Cardiac muscle cell (in vitro differentiated cells and primary cell): ENCODE data around the gene TK2. TPM values are rescaled to one million over a fixed set of nuclear protein-coding genes. Genes with fewer than 3 reads are reported as not detected.
A peak's percentile ranks its signal among the peaks of the same experiment; 100 is the strongest.

Source experiments
- DNase-seq, 2 donors: peaks; one replicate each; pipeline versions ENCODE4 v3.0.0 to v3.0.0-alpha.2; 2010 to 2017; ENCODE audit warnings: low read depth in 1 of 2, low spot score in 1 of 2
- H3K27ac ChIP-seq: fragments of 200-600 bp; sonication (generic); 2 replicates; pipeline ENCODE4 v1.5.1; 2016
- H3K27me3 ChIP-seq: fragments of 200-600 bp; sonication (generic); 2 replicates; pipeline ENCODE4 v1.6.0; 2016; ENCODE audit warnings: control low read depth
- H3K36me3 ChIP-seq: fragments of 200-600 bp; sonication (generic); 2 replicates; pipeline ENCODE4 v1.5.1; 2016; ENCODE audit warnings: control low read depth
- H3K4me1 ChIP-seq: fragments of 200-600 bp; sonication (generic); 2 replicates; pipeline ENCODE4 v1.8.1; 2017; ENCODE audit warnings: low read depth, mild to moderate bottlenecking, mixed run types
- H3K4me3 ChIP-seq: fragments of 200-600 bp; sonication (generic); 2 replicates; pipeline ENCODE4 v1.5.1; 2016; ENCODE audit warnings: mild to moderate bottlenecking
- H3K9me3 ChIP-seq: fragments of 200-600 bp; sonication (generic); 2 replicates; pipeline ENCODE4 v1.5.1; 2017; ENCODE audit warnings: low read depth, mild to moderate bottlenecking, control low read depth
- polyA plus RNA-seq: library from polyadenylated mRNA; unstranded; fragments of >200 nt; fragmentation: Nextera tagmentation; extraction: Ambion mirVana; gene quantifications from 2 replicates; pipeline ENCODE4 v1.2.1, GENCODE V29; 2016
- total RNA-seq: library from RNA; depleted of rRNA; stranded (reverse); fragments of >200 nt; gene quantifications from 2 replicates; pipeline ENCODE4 v1.2.3, GENCODE V29; 2016
- TF ChIP-seq, protein P1 (sequence below): IDR thresholded peaks from 2 replicates; pipeline ENCODE4 v1.5.1; 2012; ENCODE audit warnings: low read depth, mild to moderate bottlenecking, low read length

The TK2 gene
- total and polyA plus RNA-seq, 2 experiments from 2014 or later, result 19.8 to 20.9 TPM

DNA sequence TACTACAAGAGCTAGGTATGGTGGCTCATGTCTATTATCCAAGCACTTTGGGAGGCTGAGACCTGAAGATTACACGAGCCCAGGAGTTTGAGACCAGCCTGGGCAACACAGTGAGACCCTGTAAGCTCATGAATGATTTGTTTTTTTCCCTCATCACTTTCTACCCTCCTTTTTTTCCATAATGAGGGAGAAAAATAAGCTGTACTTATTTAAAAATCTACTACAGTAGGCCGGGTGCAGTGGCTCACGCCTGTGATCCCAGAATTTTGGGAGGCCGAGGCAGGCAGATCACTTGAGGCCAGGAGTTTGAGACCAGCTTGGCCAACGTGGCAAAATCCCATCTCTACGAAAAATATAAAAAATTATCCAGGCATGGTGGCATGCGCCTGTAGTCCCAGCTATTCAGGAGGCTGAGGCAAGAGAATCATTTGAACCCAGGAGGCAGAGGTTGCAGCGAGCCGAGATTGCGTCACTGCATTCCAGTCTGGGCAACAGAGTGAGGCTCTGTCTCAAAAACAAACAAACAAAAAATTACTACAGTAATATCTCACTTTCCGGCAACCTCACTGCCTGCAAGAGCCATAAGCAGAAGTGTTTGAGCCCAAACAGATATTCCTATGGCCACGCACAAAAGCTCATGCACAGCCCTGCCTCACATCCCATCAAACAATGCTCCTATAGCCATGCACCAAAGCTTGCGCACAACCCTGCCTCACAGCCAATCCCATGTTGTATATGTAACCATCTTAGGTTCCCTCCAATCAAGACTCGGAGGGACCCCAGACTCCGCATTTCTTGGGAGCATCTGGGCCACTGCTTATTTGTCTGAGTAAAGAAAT, 37.4 kb downstream of the TK2 start:
- Histone ChIP-seq H3K9me3 (no peaks in the 10 kb centered on the region), H3K4me1 (no peaks in the 10 kb centered on the region), H3K27me3 (no peaks in the 10 kb centered on the region), H3K27ac (no peak overlapping the region), H3K4me3 (no peak overlapping the region), H3K36me3 (no peaks in the 10 kb centered on the region)
- TF ChIP-seq, protein P1, sequence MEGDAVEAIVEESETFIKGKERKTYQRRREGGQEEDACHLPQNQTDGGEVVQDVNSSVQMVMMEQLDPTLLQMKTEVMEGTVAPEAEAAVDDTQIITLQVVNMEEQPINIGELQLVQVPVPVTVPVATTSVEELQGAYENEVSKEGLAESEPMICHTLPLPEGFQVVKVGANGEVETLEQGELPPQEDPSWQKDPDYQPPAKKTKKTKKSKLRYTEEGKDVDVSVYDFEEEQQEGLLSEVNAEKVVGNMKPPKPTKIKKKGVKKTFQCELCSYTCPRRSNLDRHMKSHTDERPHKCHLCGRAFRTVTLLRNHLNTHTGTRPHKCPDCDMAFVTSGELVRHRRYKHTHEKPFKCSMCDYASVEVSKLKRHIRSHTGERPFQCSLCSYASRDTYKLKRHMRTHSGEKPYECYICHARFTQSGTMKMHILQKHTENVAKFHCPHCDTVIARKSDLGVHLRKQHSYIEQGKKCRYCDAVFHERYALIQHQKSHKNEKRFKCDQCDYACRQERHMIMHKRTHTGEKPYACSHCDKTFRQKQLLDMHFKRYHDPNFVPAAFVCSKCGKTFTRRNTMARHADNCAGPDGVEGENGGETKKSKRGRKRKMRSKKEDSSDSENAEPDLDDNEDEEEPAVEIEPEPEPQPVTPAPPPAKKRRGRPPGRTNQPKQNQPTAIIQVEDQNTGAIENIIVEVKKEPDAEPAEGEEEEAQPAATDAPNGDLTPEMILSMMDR, result no peak
- DNase-seq, result peak in 1 of 2 donors; percentile 74

DNA sequence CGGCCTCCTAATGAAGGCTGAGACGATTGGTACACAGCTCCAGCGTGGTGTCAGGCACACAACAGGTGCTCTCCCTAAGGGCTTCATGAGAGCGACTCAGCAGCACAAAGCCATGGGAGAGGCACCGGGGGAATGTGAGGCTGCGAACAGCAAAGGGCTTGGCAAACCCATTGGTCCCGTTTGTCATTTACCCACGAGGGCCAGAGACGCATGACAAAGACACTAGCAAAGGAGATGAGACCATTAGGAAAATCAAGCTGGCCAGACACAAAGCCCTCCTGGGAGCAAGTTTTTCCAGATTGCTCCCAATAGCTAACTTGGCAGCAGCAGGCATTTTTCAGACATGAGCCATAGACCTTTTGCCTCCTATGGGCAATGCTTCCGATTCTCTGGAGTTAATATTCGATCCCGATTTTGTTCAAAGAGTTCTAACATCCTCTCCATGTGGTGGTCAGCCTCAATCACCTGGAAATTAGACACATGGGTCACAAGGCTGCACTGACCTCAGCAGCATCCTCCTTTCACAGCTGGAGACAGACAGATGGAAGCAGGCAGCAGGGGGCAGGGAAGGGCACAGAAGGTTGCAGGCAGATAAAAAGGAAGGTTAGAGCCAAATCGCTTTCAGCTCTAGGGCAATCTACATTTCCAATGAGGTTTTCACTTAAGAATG, 38.2 kb downstream of the TK2 start:
- Histone ChIP-seq H3K4me3 (no peak overlapping the region), H3K36me3 (no peaks in the 10 kb centered on the region), H3K27ac (no peak overlapping the region), H3K9me3 (no peaks in the 10 kb centered on the region), H3K4me1 (no peaks in the 10 kb centered on the region), H3K27me3 (no peaks in the 10 kb centered on the region)
- DNase-seq, result peak in 1 of 2 donors; percentile 80
- TF ChIP-seq, protein P1, result peak; percentile 10

DNA sequence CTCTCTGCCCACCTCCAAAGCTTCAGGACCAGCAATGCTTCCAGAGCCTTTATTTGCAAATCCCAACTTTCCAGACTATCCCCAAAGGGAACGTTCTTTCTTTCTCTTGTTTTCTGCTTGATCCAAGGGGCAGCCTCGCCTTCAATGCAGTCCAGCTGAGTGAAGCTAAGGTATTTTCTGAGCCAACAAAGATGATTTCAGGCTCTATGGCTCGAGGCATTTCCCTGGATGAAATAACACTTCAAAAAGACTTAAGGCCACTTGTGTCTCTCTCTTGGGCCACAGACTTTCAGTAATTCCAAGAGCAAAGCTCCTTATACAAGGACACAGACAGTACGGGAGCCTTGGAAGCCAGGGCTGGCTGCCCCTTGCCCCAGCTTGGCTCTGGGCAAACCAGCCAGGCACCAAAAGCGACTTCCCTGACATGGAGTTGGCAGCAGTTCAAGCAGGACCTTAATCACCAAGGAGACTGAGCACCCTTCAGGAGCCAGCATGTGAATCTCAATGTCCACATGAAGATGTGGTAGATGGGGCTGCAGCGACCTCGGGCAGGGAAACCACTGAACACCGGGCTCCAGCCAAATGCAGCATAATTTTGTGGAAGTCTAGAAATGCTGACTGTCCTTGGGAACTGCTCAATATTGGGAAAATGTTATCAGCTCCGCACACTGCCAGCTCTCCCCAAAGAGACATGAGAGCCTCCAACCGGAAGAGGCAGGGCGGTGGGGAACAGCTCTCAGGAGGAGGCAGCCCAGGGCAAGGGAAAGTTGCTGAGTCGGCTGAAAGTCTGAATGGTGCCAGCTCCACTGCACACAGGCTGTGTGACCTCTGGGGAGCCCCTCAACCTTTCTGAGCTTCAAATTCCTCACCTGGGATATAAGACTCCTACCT, 39.0 kb downstream of the TK2 start:
- Histone ChIP-seq H3K27ac (no peak overlapping the region), H3K4me1 (no peaks in the 10 kb centered on the region), H3K4me3 (no peak overlapping the region), H3K9me3 (no peaks in the 10 kb centered on the region), H3K36me3 (no peaks in the 10 kb centered on the region), H3K27me3 (no peaks in the 10 kb centered on the region)
- TF ChIP-seq, protein P1, result no peak
- DNase-seq, result peak in 1 of 2 donors; percentile 54

DNA sequence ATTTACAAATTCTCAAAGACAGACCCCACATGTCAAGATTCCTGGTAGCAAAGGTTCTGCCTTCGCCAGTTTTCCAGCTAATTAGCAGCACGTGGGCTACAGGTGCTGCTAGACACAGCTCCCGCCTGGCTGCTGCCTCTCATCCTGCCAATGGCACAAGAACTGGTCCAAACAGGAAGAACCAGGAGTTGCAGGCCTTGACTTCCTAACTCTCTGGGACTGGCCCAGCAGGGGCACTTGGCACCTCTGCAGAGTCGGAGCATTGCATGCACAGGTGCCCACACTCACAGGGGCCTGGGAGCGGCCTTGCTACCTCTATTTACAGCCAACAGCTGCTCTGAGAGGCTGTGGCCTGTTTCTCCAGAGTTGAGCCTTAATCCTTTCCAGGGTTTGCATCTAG, 39.6 kb downstream of the TK2 start:
- H3K4me3 ChIP-seq, result no peak overlapping the region
- no peaks in the 10 kb centered on the region for H3K9me3 ChIP-seq
- H3K27me3 ChIP-seq, result no peaks in the 10 kb centered on the region
- no peaks in the 10 kb centered on the region for H3K4me1 ChIP-seq
- H3K36me3 ChIP-seq, result no peaks in the 10 kb centered on the region
- TF ChIP-seq, protein P1, result no peak
- DNase-seq, result no peak
- H3K27ac ChIP-seq, result no peak overlapping the region

DNA sequence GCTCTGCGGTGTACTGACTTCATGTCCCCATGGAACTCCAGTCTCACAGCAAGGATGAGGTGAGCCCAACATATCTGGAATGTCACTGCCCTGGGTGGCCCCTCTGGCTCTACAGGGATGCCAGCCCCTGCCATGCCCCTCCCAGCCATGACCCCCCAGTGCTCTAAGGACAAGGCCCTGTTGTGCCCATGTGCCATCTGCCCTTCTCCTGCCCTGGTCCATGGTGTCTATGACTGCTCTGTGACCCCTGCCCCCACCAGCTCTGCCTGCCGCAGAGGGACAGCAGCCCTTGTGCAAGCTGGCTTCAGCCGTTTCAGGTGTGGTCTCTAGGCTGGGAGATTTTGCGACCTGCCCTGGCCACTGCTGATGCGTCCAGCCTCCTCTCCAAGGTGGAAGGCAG, 40.3 kb downstream of the TK2 start:
- no peak overlapping the region for H3K4me3 ChIP-seq
- TF ChIP-seq, protein P1, result no peak
- H3K27ac ChIP-seq, result no peak overlapping the region
- H3K9me3 ChIP-seq, result no peaks in the 10 kb centered on the region
- no peaks in the 10 kb centered on the region for H3K4me1 ChIP-seq
- no peak for DNase-seq
- no peaks in the 10 kb centered on the region for H3K36me3 ChIP-seq
- H3K27me3 ChIP-seq, result no peaks in the 10 kb centered on the region
